Activated CD4-positive, CD25-positive, alpha-beta regulatory T cell (primary cell): ENCODE measurements around the gene DBR1.
A peak's percentile ranks its signal among the peaks of the same experiment; 100 is the strongest.

Experiments used
- DNase-seq, 4 experiments: peaks; one replicate each; lab custom pipeline; 2025; lab: John Stamatoyannopoulos, UW

The DBR1 gene

GRCh38 chr3:138174421-138175131 lies at the start of gene DBR1:
Gene DBR1 (minus strand): TSS chr3:138174921. CDS start chr3:138174795, 126 bp downstream.
- peak; percentile 41 to 69 (median 59) for DNase-seq

- DNase-seq: no peak
Observed at GRCh38 chr3:138222942-138223287, 48.2 kb upstream of the DBR1 start.

- no peak for DNase-seq
Observed at GRCh38 chr3:138222131-138222941, 47.6 kb upstream of the DBR1 start.

- DNase-seq: no peak
Observed at GRCh38 chr3:138220788-138221187, 46.1 kb upstream of the DBR1 start.

- DNase-seq: no peak
Observed at GRCh38 chr3:138220242-138220641, 45.5 kb upstream of the DBR1 start.

GRCh38 chr3:138219255-138219654 lies 44.5 kb upstream of the DBR1 start:
- no peak for DNase-seq

- DNase-seq: no peak
Observed at GRCh38 chr3:138213398-138214085, 38.8 kb upstream of the DBR1 start.

GRCh38 chr3:138210528-138210927 lies 35.8 kb upstream of the DBR1 start:
- no peak for DNase-seq

- DNase-seq: no peak
Observed at GRCh38 chr3:138206196-138206595, 31.5 kb upstream of the DBR1 start.

GRCh38 chr3:138205527-138205926 lies 30.8 kb upstream of the DBR1 start:
- no peak for DNase-seq

GRCh38 chr3:138203938-138204337 lies 29.2 kb upstream of the DBR1 start:
- no peak for DNase-seq

- no peak for DNase-seq
Observed at GRCh38 chr3:138202945-138203701, 28.4 kb upstream of the DBR1 start.

GRCh38 chr3:138200424-138200823 lies 25.7 kb upstream of the DBR1 start:
- no peak for DNase-seq

- DNase-seq: no peak
Observed at GRCh38 chr3:138199851-138200250, 25.1 kb upstream of the DBR1 start.

GRCh38 chr3:138197524-138197923 lies 22.8 kb upstream of the DBR1 start:
- DNase-seq: no peak

- no peak for DNase-seq
Observed at GRCh38 chr3:138197058-138197457, 22.3 kb upstream of the DBR1 start.

- DNase-seq: no peak
Observed at GRCh38 chr3:138196023-138196422, 21.3 kb upstream of the DBR1 start.

GRCh38 chr3:138195481-138195880 lies 20.8 kb upstream of the DBR1 start:
- no peak for DNase-seq

GRCh38 chr3:138188013-138188730 lies 13.5 kb upstream of the DBR1 start:
- DNase-seq: peak in 1 of 4 experiments; percentile 19

GRCh38 chr3:138187296-138188012 lies 12.7 kb upstream of the DBR1 start, which contains the start of gene ARMC8:
Gene ARMC8 (plus strand): TSS chr3:138187301. CDS start chr3:138187555, 254 bp downstream.
- DNase-seq: peak in 2 of 4 experiments; percentile 33 to 45
